Nephron (organoid): Measurements from ENCODE around the gene CFB.
A peak's percentile ranks its signal among the peaks of the same experiment; 100 is the strongest.
"Not testable (repeated sequence)": the region's sequence is repeated elsewhere in the genome, so short reads cannot be mapped to it uniquely, and the experiment has no call there.

Source experiments
- H3K27ac Mint-ChIP-seq, 3 experiments: 2 replicates each; pipeline ENCODE4 v1.8.0; 2020; ENCODE audit warnings: mixed read lengths in 3 of 3, mild to moderate bottlenecking in 2 of 3, moderate library complexity in 1 of 3
- H3K27me3 Mint-ChIP-seq: 2 replicates; pipeline ENCODE4 v1.8.0; 2021; ENCODE audit warnings: low read depth, mild to moderate bottlenecking, moderate library complexity, mixed read lengths
- H3K36me3 Mint-ChIP-seq: 2 replicates; pipeline ENCODE4 v1.8.0; 2020; ENCODE audit warnings: low read depth, mixed read lengths
- H3K4me1 Mint-ChIP-seq: 2 replicates; pipeline ENCODE4 v1.8.0; 2020; ENCODE audit warnings: mixed read lengths
- H3K4me3 Mint-ChIP-seq, 3 experiments: 2 replicates each; pipeline ENCODE4 v1.8.0; 2020; ENCODE audit warnings: mild to moderate bottlenecking in 3 of 3, mixed read lengths in 3 of 3, moderate library complexity in 2 of 3
- H3K9me3 Mint-ChIP-seq: 2 replicates; pipeline ENCODE4 v1.8.0; 2020; ENCODE audit warnings: mixed read lengths
- CTCF ChIP-seq, 3 experiments: fragments of 200-600 bp; sonication (generic); IDR thresholded peaks; one replicate each; pipeline ENCODE4 v1.5.0; 2021; ENCODE audit warnings: antibody characterized with exemption in 3 of 3; ENCODE audit not compliant: unreplicated experiment in 3 of 3

The CFB gene

GRCh38 chr6:31971993-31972708 is 26.3 kb downstream of the CFB start, which contains the start of gene DXO:
TSS of gene DXO (minus strand) at chr6:31972138. CDS start at chr6:31971675, 463 bp downstream.
- H3K9me3 Mint-ChIP-seq = peaks cover 3% of the 10 kb centered on the region
- H3K36me3 Mint-ChIP-seq = peaks cover 48% of the 10 kb centered on the region
- no peak for TF ChIP-seq CTCF (IDR thresholded peaks at IDR 0.05; ENCODE audit: unreplicated experiment in 3 of 3)
- H3K27ac Mint-ChIP-seq = peak within 1 kb of the TSS; percentile 98 to 100 (median 99)
- H3K4me1 Mint-ChIP-seq = peaks cover 27% of the 10 kb centered on the region
- H3K4me3 Mint-ChIP-seq = peak within 1 kb of the TSS; percentile 96 to 99 (median 99)
- H3K27me3 Mint-ChIP-seq = no peaks in the 10 kb centered on the region

GRCh38 chr6:31972709-31973350 is 26.9 kb downstream of the CFB start:
- Mint-ChIP-seq H3K4me1 (peaks cover 27% of the 10 kb centered on the region), H3K27ac (peak overlapping the region; percentile 98 to 100 (median 99)), H3K9me3 (peaks cover 3% of the 10 kb centered on the region), H3K4me3 (peak overlapping the region; percentile 96 to 99 (median 99)), H3K36me3 (peaks cover 44% of the 10 kb centered on the region), H3K27me3 (no peaks in the 10 kb centered on the region)
- TF ChIP-seq CTCF (IDR thresholded peaks at IDR 0.05; ENCODE audit: unreplicated experiment in 3 of 3) = no peak

GRCh38 chr6:31976065-31976464 is 30.2 kb downstream of the CFB start:
- not testable (repeated sequence) for H3K4me3 Mint-ChIP-seq, H3K27me3 Mint-ChIP-seq, H3K27ac Mint-ChIP-seq, H3K9me3 Mint-ChIP-seq
- Mint-ChIP-seq H3K4me1 (peaks cover 19% of the 10 kb centered on the region), H3K36me3 (peaks cover 48% of the 10 kb centered on the region)

GRCh38 chr6:31977816-31978431 is 32.0 kb downstream of the CFB start:
- Mint-ChIP-seq H3K27ac (no peak overlapping the region), H3K36me3 (peaks cover 45% of the 10 kb centered on the region), H3K4me3 (no peak overlapping the region), H3K9me3 (peaks cover 3% of the 10 kb centered on the region), H3K27me3 (no peaks in the 10 kb centered on the region), H3K4me1 (peaks cover 7% of the 10 kb centered on the region)
- TF ChIP-seq CTCF (IDR thresholded peaks at IDR 0.05; ENCODE audit: unreplicated experiment in 3 of 3) = no peak

- Mint-ChIP-seq H3K27ac (peak overlapping the region in 1 of 3 experiments; percentile 44), H3K4me3 (no peak overlapping the region), H3K27me3 (no peaks in the 10 kb centered on the region), H3K9me3 (peaks cover 3% of the 10 kb centered on the region), H3K36me3 (peaks cover 36% of the 10 kb centered on the region), H3K4me1 (no peaks in the 10 kb centered on the region)
- TF ChIP-seq CTCF (IDR thresholded peaks at IDR 0.05; ENCODE audit: unreplicated experiment in 3 of 3) = no peak
These were observed 32.9 kb downstream of the CFB start for GRCh38 chr6:31978831-31979230.

- Mint-ChIP-seq H3K27me3 (no peaks in the 10 kb centered on the region), H3K27ac (no peak overlapping the region), H3K36me3 (peaks cover 31% of the 10 kb centered on the region), H3K4me1 (no peaks in the 10 kb centered on the region), H3K9me3 (peaks cover 3% of the 10 kb centered on the region), H3K4me3 (no peak overlapping the region)
- TF ChIP-seq CTCF (IDR thresholded peaks at IDR 0.05; ENCODE audit: unreplicated experiment in 3 of 3) = no peak
These were observed 33.5 kb downstream of the CFB start for GRCh38 chr6:31979238-31979898.

GRCh38 chr6:31980195-31980876 is 34.4 kb downstream of the CFB start:
- not testable (repeated sequence) for H3K4me3 Mint-ChIP-seq, H3K27ac Mint-ChIP-seq, H3K4me1 Mint-ChIP-seq, H3K9me3 Mint-ChIP-seq, H3K27me3 Mint-ChIP-seq
- H3K36me3 Mint-ChIP-seq = peaks cover 21% of the 10 kb centered on the region

GRCh38 chr6:31980998-31981397 is 35.1 kb downstream of the CFB start:
- H3K27ac Mint-ChIP-seq, H3K4me3 Mint-ChIP-seq, H3K4me1 Mint-ChIP-seq, H3K9me3 Mint-ChIP-seq, H3K27me3 Mint-ChIP-seq: not testable (repeated sequence)
- peaks cover 18% of the 10 kb centered on the region for H3K36me3 Mint-ChIP-seq
